ENCODE measurements around the gene HTRA3.

Gene HTRA3

GRCh38 chr4:8315435-8316250 is 46.1 kb downstream of the HTRA3 start:
- DNase-seq: peak; percentile 28

- no peak for DNase-seq
Observed at GRCh38 chr4:8316251-8316771, 46.8 kb downstream of the HTRA3 start.

DNA sequence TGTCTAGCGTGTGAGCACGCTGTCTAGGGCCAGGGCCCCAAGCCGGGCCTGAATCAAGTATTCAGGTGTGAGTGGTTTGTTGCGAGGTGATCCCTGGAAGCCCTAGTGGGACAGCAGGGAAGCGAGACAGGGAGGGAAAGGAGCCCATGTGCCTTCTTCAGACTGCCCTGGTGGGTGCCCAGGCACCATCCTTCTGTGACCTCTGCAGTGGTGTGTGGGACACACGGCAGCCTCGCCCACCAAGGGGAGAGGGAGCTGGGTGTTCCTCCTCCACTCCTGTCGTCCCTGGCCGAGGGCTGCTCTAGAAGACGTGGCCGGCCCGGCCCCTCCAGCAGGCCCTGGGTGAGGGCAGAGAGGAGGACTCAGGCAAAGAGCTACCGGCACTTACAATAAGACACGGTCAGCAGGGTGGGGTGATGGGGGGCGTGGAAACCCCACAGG is 47.4 kb downstream of the HTRA3 start:
- DNase-seq: no peak

DNA sequence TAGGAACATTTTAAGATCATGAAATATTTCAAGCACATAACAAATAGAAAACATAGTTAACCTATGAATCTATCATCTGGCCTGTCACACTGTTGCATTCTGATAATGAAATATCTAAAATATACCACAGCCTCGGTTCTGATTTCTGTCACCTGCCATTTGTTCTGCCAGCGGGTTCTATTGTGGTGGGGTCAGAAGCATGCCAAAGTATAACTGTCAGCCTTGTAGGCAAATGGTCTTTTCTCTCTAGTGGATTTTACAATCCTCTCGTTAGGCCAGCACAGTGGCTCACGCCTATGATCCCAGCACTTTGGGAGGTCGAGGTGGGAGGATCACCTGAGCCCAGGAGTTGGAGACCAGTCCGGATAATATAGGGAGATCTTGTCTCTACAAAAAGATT is 47.9 kb downstream of the HTRA3 start:
- no peak for DNase-seq

DNA sequence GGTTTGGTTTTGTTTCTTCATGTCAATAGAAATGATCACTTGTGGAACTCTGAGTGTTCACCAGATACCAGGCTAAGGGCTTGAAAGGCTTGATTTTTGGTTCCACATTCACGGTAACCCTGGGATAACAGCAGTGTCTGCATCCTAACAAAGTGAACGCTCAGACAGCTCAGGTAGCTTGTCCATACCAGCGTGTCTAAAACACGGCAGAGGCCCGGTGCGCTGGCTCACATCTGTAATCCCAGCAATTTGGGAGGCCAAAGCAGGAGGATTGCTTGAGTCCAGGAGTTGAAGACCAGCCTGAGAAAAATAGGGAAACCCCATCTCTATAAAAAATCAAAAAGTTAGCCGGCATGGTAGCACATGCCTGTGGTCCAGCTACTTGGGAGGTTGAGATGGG is 49.0 kb downstream of the HTRA3 start:
- no peak for DNase-seq

DNA sequence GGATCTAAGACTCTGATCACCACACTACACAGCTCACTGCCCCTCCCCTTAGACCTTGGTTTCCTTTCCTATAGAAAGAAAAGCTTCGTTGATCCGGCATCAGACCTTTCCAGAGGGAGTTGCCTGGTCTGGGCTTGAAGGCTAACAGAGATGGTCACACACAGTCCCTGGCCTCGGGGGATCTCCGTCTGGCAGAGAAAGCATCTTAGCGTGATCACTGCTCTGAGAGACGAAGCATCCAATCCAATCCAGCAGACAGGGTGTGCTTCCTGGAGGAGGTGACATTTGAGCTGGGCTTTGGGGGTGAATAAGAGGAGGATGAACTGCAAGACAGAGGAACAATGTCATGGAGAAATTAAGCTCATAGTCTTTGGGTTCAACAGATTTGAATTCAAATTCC is 49.5 kb downstream of the HTRA3 start:
- DNase-seq: no peak

DNA sequence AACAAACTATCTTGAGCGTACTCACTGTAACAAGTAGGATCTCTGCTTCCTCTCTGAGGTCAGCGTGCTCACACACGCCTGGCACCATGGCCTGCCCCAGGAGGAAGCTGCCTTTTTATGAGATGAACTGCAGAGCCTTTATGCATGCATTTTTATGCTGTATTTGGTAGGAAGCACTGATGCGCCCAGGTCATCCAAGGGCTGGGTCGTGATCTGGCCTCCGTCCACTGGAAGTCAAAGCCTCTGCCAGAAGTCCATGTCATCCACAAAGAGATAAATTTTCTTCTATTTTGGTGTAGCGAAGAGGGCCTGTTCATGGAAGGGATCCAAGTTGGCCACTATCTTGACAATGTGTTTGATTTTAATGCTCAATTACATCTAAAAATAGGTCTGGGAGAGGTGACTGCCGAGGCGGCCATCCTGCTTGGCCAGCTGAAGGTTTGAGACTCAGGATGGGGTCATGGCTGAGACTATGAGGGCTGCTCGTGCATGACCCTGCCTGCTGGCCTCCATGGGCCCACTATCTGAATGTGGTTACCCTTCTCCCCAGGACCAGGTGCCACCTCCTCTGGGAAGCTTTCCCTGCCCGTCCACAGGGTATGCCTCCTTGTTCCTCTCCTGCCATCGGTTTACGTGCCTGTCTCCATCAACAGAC is 50.3 kb downstream of the HTRA3 start:
- DNase-seq: no peak

DNA sequence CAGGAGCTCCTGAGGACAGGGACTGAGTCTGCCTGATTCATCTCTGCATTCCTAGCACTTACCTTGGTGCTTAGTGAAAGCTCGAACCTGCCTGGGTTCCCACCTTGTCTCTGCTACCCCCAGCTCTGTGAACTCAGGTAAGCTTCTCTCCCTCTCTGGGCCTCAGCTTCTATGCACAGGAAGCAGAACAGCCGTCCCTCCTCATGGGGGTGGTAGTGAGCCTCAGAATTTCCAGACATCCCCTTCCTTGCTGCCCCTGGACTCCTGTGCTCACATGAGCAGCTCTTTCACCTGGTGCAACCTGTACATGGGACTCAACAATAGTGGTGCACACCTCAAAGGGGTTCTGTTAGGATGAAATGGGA is 50.8 kb downstream of the HTRA3 start:
- no peak for DNase-seq

- DNase-seq: no peak
Observed at GRCh38 chr4:8321220-8321619, 51.7 kb downstream of the HTRA3 start.

GRCh38 chr4:8321771-8322170 is 52.2 kb downstream of the HTRA3 start:
- DNase-seq: no peak

GRCh38 chr4:8322794-8323704 is 53.5 kb downstream of the HTRA3 start:
- DNase-seq: no peak

- no peak for DNase-seq
Observed at GRCh38 chr4:8323947-8324555, 54.5 kb downstream of the HTRA3 start.

DNA sequence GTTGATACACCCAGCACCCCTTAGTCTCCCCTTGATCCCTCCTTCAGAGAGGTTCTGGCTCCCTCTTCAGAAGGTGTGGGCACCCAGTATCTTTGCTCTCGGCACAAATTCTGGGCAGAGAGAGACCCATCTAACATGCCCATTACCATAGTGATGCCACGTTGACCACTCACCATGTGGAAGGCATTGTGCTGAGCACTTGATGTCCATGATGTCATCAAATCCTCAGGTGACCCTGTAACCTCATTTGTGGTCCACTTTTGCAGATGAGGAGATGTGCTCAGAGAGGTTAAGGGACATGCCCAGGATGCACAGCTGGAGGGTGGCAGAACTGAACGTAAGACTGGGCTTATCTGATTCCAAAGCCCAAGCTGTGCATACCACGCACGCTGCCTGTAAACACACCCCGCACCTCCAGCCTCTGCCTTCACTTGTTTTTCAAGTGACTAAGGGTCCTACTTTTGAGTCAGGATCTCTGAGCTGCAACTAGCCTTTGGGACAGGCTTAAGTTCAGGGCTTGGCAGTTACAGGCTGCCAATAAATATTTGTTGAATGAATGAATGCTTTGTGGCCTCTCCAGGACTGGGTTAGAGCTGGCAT is 55.2 kb downstream of the HTRA3 start:
- no peak for DNase-seq

DNA sequence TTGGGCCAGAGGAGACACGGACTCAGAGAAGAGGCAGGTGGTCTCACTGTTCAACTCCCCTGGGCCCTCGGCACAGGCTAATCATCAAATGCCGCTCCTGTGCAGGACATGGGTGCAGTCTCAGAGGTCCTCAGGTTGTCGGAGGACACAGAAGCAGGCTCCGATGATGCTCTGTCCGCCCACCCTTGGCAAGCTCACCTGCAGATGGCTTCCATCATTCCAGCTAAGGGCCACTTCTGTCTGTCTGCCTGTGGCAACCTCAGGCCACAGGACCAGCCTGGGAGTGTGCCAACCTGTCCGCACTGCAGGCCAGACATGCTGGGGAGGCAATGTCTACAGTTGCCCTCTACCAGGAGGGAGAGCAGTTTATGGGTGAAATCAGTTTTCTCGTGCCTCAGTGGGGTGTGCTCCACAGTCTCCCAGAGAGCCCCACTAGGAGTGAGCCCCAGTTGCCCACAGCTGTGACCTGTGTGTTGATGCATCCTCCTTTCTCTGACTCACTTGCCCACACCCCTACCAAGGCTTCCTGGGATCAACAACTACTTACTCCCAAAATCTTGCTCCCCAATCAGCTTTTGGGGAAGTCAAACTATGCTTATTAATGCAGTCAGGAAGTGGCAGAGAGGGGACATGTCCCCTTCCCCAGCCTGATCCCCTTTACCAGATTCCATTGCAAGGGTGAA is 55.9 kb downstream of the HTRA3 start:
- DNase-seq: no peak

GRCh38 chr4:8326206-8326605 is 56.7 kb downstream of the HTRA3 start:
- DNase-seq: no peak

- no peak for DNase-seq
Observed at GRCh38 chr4:8328456-8328855, 58.9 kb downstream of the HTRA3 start.

DNA sequence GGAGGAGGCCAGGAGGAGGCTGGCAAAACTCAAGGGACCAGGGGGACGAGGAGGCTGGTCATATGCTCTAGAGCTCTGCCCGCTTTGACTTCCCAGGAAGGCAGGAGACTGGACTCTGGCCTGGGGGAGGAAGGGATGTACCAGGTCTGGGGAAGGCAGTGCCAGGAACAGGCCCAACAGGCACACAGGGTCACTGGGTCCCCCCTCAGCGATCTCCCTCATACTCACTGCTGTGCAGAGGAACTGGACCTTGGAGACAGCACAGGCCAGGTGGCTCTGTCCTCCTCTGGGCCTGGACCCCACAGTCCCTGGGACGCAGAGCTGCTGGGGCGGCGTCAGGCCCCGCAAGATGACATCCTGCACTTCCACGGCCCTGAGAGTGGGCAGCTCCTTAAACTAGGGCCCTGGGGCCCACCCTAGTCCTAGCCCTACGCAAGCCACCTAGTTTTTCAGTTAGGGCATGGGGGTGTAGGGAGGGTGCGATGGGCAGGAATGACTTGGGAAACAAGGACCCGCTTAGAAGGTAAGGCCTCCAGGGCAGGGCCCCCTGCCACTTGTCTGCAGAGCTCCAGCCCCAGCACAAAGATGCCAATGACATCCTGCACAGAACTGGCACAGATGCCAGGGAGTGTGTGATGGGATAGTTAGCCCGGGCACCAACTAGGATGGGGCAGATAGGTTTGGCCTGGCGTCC is 59.5 kb downstream of the HTRA3 start:
- no peak for DNase-seq

GRCh38 chr4:8329560-8329858 is 60.0 kb downstream of the HTRA3 start:
- DNase-seq: no peak

DNA sequence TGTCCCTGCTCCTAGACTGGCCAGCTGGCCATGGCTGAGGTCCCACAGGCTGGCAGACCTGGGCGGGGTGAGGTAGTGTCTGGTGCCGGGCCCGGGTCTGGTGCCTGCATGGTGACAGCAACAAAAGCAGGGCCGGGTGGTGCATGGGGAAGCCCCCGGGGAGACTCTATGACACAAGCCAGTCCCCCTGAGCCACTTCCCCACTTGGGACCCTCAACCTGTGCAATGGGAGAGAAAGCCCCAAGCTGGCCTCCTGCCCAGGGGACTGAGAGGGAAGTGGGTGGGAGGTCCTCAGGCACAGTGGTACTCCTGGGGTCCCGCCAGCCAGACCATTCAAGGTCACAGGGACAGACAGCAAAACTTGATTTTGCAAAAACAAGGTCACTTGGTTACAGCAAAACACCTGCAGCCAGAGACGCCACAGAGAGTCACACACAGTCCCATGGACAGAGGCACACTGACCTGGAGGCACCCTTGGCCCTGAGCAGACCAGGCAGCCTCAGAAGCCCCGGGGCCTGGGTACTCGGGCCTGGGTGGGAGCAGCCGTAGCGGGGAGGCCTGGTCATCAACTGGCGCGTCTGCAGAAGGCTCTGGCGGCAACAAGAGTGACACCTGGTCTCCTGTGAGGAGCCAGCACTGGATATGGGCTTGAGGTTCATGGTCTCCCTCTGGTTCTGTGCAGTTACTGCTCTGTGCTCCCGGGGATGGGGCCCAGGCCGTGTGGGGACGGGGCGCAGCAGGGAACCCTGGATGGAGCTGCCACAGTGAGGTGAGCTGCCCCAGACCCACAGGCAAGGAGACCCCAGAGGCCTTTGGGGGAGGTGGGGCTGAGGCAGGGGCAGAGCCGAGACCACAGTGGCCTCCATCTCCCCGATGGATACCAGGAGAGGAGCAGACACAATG is 60.6 kb downstream of the HTRA3 start:
- DNase-seq: no peak

All from NCI-H2029 treated with DMSO at 0.1 percent for 48 hours (cell line).